Nucleus accumbens (tissue), 56 donors: ENCODE results near the gene ZSCAN25.
"Not testable (repeated sequence)": the region's sequence is repeated elsewhere in the genome, so short reads cannot be mapped to it uniquely, and the experiment has no call there.

Experiments
- DNase-seq, 56 donors: peaks; one replicate each; lab custom pipeline; 2025; lab: John Stamatoyannopoulos, UW

ZSCAN25 gene

DNA sequence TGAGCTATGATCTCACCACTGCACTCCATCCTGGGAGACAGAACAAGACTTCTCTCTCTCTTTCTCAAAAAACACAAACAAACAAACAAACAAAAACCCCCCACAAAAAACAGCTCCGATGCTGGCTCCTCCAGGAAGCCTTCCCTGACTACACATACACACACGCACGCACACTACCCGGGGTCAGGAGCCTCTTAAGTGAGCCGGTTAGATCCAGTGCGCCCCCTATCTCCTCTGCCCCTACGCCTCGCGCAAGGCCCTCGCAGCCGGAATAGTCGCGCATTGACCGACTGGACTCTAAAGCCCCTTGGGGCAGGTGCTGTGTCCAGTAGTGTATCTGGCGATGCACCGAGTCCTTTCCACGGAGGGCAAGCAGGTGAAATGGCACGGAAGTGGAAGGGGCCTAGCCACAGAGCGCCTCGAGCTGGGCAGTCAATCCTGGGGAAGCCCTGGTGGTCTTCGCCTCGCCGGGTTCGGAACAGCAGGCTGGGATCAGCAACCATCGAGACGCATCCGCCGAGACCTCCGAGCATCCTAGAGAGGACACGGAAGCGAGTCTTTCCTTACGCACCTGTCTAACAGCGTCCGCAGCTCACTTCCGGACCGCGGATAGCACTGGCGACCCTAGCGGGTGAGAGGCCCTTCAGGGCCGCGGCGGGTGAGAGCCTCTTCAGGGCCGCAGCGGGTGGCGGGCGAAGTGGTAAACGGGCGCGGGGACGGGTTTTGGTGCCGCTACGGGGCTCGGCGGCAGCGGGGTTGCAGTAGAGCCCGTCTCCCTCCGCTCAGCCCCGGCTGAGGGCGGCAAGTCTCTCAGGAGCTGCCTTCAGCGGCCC, at the start of gene ZSCAN25:
ZSCAN25 (plus strand) TSS at position 588 of the 833 bp plus-strand sequence. CDS start 2,661 bp downstream, outside the sequence.
- peak; percentile 32 to 91 (median 76) for DNase-seq

DNA sequence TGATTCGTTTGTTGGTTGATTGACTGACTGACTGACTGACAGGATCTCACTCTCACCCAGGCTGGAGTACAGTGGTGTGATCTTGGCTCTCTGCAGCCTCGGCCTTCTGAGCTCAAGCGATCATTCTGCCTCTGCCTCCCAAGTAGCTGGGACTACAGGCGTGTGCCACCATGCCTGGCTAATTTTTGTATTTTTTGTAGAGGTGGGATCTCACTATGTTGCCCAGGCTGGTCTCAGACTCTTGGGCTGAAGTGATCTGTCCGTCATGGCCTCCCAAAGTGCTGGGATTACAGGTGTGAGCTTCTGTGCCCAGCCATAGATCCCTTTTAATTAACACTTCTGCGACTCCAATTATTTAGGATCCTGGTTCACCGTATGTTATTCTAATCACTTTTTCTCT, 48.0 kb upstream of the ZSCAN25 start:
- DNase-seq, result not testable (repeated sequence)

DNA sequence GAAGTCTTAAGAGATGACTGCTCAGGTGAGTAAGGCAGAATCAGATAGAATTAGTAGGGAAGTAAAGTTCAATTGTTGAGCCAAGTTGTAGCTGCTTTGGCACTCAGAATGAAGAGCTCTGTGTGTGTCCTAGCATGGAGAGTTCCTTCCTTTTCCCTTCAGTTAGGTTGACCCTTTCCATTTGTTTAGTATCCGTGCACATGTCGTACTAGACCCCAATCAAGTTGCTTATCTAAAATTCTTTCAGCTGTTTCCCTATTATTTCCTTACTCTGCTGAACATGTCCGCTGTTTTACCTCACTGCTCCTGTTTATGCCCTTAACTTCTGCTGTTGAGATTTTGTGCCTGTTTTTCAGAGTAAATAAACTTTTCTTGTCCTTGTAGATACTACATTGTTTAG, 45.0 kb upstream of the ZSCAN25 start:
- DNase-seq, result no peak

DNA sequence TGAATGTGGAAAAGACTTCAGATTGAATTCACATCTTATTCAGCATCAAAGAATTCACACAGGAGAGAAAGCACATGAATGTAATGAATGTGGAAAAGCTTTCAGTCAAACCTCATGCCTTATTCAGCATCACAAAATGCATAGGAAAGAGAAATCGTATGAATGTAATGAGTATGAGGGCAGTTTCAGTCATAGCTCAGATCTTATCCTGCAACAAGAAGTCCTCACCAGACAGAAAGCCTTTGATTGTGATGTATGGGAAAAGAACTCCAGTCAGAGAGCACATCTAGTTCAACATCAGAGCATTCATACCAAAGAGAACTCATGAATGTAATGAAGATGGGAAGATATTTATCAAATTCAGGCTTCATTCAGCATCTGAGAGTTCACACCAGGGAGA, 43.5 kb upstream of the ZSCAN25 start:
- DNase-seq, result no peak

DNA sequence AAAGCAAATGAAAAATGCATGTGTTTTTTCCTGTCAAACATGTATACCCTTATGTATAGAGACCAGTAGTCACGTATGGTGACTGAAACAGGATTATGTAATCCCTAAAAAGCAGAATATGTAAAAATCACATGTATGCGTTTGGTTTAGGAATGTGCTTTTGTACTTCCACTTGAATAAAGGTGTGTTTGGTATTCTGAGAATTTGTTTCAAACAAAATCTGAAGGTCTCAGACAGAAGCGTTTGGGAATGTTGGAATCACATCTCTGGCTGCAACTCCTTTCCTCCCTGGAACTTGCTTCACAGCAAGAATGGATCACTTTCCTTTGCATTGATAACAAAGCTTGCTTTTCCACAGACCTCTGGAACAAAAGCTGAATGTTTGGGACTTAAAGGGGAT, 40.5 kb upstream of the ZSCAN25 start:
- no peak for DNase-seq

DNA sequence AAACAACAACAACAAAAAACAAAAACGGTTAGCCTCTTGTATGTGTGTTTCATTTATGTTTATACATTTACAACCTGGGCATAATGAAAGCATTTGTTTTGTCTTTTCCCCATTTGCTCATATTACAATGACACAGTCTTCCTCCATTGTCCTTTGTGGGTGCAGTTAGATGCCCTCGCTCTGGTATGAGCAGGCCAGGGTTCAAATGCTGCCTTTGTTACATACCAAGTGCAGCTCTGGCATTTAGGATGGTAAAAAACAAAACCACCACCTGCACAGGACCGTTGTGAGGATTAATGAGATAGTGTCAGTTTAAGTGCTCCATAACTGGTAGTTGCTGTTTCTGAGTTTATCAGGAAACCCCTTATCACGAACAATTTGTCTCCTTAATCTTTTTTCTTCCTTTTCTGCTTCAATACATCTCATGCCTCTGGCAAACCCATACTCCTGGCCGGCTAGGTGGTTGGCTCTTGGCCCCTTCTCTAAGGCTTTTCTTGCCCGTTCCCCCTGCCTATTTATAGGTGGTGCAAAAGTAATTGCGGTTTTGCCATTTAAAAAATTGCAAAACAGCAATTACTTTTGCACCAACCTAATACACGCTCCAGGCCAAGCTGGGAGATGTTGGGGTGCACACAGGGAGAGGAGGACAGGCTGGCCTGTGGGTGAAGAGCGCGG, 37.3 kb upstream of the ZSCAN25 start:
- DNase-seq, result peak in 1 of 56 donors; percentile 11

DNA sequence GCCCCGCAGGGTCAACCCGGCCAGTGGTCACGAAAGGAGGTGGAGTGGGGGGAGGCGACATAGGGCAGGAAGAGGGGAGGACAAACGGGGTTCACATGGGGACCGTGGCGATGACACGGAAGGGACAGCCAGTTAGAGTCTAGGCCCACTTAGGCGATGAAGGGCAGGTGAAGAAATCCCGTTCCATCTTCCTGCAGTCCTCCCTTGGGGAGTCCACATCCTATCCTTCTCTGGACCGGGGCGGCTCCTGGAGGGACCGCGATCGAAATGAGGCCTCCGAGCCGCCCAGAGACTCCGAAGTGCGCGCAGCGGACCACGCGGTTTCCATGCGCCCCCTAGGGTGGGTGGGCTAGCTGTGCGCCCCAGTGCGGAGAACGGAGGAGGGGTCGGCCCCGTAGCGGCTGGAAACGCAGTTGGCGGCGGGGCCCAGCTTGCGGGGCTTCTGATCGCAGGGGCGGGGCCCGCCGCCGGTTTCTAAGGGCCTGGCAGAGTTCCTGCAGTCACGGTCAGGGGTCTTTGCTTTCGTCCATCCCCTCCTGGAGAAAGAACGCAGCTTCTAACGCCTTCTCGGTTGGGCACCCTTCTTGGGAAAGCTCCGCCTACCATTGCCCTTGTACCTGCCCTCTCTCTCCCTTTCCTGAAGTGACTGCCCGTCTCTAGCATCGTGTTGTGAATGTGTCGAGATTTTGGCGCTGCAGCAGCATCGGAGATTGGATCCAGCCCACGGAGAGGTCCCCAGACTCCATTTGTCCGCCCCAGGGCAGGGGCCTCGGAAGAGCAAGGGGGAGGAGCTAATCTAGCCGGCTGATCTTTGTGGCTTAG, 36.6 kb upstream of the ZSCAN25 start:
- peak in 42 of 56 donors; percentile 3 to 72 (median 38) for DNase-seq

DNA sequence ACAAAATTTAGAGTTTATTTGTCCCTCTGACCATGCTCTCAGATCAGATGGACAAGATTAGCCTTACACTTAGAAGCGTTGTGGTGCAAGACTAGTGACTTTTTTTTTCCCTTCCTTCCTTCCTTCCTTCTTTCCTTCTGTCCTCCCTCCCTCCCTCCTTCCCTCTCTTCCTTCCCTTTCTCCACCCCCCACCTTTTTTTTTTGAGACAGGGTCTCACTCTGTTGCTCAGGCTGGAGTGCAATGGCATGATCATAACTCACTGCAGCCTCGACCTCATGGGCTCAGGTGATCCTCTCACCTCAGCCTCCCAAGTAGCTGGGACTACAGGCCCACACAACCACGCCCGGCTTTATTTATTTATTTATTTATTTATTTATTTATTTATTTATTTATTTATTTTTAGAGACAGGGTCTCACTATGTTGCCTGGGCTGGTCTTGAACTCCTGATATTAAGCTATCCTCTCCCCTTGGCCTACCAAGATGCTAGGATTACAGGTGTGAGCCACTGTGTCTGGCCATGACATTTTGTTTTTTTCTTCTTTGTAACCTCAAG, 35.9 kb upstream of the ZSCAN25 start:
- DNase-seq, result not testable (repeated sequence)

DNA sequence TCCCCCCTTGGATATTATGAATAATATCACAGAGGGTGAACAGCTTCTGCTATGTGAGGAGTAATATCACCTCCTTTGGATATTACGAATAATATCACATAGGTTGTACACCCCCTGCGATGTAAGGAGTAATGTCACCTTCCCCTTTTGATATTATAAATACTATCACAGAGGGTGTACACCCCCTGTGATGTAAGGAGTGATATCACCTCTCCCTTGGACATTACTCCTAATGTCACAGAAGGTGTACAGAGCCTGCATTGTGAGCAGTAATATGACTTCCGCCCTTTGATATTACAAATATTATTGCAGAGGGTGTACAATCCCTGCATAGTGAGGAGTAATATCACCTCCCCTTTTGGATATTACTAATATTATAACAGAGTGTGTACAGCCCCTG, 27.9 kb upstream of the ZSCAN25 start:
- DNase-seq, result no peak

DNA sequence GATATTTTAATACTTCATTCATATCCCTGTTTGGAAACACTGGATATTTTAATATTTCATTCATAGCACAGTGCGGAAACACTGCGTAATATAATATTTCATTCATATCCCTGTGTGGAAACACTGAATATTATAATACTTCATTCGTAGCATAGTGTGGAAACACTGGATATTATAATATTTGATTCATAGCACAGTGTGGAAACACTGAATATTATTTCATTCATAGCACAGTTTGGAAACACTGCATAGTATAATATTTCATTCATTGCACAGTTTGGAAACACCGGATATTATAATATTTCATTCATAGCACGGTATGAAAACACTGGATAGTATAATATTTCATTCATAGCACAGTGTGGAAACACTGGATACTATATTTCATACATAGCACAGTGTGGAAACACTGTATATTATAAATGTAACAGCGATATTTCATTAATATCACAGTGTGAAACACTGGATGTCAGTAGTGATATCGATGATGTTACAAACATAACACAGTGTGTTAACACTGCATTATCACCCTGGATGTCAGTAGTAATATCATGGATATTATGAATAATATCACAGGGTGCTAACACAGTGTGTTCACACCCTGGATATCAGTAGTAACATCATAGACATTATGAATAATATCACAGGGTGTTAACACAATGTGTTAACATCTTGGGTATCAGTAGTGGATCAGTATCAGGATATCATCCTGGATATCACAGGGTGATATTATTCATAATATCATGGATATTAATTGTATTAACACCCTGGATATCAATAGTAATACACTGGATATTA, 21.6 kb upstream of the ZSCAN25 start:
- DNase-seq, result no peak

DNA sequence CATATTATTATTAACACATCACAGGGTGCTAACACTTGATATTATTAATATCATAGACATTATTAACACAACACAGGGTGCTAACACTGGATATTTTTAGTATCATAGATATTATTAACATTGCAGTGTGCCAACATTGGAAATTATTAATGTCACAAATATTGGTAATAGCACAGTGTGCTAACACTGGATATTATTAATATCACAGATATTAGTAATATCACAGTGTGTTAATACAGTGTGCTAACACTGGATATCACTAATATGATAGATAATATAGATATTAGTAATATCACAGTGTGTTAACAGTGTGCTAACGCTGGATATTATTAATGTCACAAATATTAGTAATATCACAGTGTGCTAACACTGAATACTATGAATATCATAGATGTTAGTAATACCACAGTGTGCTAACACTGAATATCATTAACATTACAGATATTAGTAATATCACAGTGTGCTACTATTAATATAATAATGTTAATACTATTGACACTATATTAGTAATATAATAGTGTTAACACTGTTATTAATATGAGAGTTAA, 20.3 kb upstream of the ZSCAN25 start:
- DNase-seq, result no peak

DNA sequence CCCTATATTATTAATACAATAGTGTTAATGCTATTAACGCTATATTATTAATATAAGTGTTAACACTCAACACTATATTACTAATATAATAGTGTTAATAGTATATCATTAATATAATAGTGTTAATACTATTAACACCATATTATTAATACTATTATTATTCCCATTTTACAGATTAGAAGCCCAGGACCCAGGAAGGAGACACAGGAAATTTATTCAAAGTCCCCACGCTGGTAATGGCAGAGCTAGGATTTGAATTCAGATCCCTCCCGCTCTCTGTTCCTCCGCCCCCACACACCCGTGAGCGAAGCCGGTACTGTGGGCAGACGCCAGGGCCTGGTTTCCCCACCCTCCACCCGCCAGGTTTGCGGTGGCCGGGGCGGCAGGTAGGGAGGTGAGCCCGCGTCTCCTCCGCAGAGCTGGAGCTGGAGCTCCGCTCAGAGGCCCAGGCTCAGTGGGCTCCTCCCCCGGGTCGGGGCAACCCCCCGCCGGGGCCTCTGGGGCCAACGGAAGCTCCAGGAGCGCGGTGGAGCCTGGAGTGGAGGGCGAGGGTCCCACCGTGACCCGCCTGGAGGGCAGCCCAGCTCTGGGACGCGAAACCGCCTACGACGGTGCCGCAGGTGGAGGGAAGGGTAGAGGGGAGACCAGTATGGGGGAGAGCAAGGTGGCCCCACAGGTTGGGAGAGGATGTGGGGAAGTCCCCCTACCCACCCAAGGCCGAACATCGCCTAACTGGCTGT, 18.8 kb upstream of the ZSCAN25 start, which contains the start of gene TMEM225B:
TMEM225B (plus strand) TSS at position 506 of the 740 bp plus-strand sequence. CDS start 6,122 bp downstream, outside the sequence.
- no peak for DNase-seq

DNA sequence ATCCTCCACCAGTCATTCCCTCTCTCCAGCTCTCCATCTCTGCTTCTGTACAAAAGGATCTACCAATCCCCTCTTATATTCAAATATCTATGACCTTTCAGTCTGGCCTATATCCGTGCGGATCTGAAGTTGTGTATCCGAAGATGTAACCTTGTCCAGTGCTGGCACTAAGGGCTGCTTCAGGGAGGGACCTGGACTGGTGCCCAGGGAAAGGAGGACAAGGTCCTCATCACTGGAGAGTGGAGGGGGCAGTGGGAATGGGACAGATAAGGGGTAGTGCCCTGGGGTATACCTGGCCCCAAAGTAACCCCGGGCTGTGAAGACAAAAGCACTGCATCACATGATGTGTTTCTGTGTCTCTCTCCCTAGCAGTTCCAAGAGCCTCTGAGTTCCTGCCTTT, 16.9 kb upstream of the ZSCAN25 start:
- DNase-seq, result no peak

DNA sequence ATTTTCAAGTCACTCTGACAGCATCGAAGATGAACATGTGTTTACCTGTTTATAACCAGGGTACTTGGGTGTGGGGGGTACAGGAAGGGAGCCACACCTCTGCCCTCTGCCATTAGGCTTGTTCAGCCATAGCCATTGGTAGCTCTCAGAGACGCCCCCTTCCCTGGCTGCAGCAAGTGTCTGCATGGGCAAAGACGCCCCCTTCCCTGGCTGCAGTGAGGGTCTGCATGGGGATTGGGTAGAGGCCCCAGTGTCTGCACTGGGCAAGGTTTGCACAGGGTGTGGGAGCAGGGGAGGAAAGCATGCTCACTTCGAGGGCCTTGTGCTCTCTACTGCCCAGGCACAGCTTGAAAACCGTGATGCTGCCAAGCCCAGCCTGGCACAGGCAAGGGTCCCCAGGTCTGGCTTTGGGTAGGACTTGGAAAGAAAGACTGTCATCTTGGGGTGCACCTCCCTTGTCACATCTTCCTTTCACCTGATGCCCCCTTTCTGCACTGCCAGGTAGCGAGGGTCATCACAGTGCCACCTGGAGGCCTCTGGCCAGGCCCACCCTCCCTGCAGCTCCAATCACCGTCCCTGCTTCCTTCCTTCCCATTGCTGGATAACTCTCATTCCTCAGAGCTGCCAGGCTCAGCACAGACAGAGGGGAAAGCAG, 15.0 kb upstream of the ZSCAN25 start:
- DNase-seq, result no peak

DNA sequence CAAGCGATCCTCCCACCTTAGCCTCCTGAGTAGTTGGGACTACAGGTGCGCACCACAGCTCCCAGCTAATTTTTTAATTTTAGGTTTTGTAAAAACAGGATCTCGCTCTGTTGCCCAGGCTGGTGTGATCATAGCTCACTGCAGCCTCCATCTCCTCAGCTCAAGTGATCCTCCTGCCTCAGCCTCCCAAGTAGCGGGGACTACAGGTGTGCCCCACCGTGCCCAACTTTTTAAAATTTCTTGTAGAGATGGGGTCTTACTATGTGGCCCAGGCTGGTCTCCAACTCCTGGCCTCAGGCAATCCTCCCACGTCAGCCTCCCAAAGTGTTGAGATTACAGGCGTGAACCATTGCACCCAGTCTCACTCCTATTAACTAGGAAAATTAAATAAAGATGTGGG, 11.2 kb upstream of the ZSCAN25 start:
- DNase-seq, result no peak

DNA sequence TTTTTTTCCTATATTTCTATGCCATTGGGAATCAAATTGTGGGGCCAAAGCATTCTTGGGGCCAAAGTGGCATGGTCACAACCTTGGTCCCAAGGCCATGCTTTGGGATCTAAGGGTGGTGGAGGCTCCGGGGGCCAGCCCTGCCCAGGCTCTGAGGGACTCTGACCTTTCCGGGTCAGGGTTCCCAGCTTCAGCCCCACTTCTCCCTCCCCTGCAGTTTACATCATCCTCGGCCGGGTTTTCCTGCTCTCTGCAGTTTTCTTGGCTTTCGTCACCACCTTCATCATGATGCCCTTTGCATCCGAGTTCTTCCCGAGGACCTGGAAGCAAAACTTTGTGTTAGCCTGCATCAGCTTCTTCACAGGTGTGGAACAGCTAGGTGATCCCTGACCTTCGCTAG, 10.2 kb upstream of the ZSCAN25 start:
- no peak for DNase-seq

DNA sequence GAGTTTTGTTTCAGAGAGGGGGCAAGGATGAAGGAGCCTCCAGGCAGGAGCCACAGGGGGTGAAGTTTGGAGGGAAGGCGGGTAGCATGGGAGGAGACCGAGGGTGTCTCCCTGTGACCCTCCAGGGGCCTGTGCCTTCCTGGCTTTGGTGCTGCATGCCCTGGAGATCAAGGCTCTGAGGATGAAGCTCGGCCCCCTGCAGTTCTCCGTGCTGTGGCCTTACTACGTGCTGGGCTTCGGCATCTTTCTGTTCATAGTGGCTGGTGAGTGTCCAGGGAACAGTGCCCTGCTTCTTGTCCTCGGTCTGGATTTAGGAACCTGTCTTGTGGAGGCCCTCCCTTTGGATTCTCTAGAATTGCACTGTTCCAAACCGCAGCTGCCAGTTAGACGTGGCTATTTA, 9.2 kb upstream of the ZSCAN25 start:
- DNase-seq, result no peak

DNA sequence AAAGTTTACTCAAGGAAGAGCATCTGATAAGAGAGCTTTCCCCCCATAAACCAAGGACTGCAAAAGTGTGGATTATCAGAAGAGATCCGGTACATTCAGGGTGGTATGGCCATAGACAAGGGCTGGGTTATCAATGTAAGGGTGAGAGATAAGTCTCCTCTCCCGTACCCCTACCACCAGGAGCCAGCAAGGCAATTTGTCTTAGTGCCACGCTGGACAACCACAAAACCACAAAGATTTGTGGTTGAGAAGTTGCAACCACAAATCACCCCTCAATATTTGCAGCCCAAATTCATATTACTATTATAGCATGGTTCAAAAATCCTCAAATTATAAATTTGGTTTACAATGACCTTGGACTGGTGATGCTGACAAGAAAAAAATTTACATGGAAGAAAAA, 2.3 kb upstream of the ZSCAN25 start:
- DNase-seq, result no peak
